NCI-H82 treated with DMSO at 0.1 percent for 48 hours (cell line): ENCODE measurements around the gene PUS3.
"Not testable (repeated sequence)": the region's sequence is repeated elsewhere in the genome, so short reads cannot be mapped to it uniquely, and the experiment has no call there.

Experiments used
- DNase-seq: peaks from one replicate; lab custom pipeline; 2025; ENCODE audit not compliant: unreplicated experiment; lab: John Stamatoyannopoulos, UW

The PUS3 gene

GRCh38 chr11:125872138-125872491, 30.9 kb downstream of the PUS3 start:
- no peak for DNase-seq

- DNase-seq = peak; percentile 16
These were observed 31.4 kb downstream of the PUS3 start for GRCh38 chr11:125871391-125872137.

- DNase-seq = no peak
These were observed 33.5 kb downstream of the PUS3 start for GRCh38 chr11:125869521-125869920.

- not testable (repeated sequence) for DNase-seq
These were observed 37.7 kb downstream of the PUS3 start for GRCh38 chr11:125865354-125865753.

- not testable (repeated sequence) for DNase-seq
These were observed 40.2 kb downstream of the PUS3 start for GRCh38 chr11:125862786-125863185.

GRCh38 chr11:125857670-125858069, 45.3 kb downstream of the PUS3 start:
- not testable (repeated sequence) for DNase-seq

- DNase-seq = no peak
These were observed 56.8 kb downstream of the PUS3 start for GRCh38 chr11:125846188-125846587.
